LNCaP clone FGC (cell line): ENCODE measurements around the gene FN3KRP.

Source experiments
- DNase-seq: peaks from one replicate; pipeline ENCODE4 v3.0.0-alpha.2; 2011; ENCODE audit warnings: low read depth
- H3K4me3 ChIP-seq: 2 replicates; pipeline ENCODE4 v1.5.1; 2011; ENCODE audit warnings: mild to moderate bottlenecking, low read depth, low read length, control low read depth
- TF ChIP-seq, protein P1 (sequence below): IDR thresholded peaks from 2 replicates; pipeline ENCODE4 v1.5.1; 2012; ENCODE audit warnings: mild to moderate bottlenecking; ENCODE audit not compliant: control insufficient read depth, insufficient read depth; ENCODE audit errors: extremely low read depth

FN3KRP gene

DNA sequence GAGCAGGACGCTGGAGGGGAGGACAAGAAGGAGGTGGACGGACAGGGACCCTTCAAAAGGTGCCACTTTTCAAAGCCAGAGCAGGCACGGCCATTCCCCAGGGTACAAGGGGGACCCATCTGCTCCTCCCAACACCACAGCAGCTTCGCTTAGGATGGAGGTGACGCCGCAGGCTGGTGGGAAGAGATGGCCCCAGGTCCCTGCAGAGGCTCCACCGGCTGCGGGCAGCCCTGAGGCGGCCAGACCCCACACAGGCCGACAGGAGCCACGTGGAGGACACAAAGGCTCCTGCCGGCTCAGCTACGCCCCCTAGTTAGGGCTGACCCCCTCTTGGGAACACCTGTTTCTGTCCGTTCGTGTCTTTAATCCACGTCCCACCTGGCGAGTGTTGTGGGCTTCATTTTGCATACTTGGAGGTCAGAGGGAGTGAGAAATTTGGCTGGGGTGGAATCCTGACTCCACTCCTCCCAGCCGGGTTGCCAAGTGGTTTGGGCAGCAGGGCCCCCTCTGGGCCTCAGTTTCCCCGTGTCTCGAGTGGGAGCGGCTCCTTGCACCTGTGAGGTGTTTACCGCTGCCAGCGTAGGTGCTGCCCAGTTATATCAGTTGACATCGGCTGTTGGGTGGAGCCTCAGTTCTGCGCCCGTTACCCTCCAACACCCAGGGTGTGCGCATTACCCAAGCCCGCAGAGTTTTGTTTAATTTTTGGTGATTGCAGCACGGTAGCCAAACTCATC is 5.8 kb upstream of the FN3KRP start:
- DNase-seq = no peak
- TF ChIP-seq, protein P1, sequence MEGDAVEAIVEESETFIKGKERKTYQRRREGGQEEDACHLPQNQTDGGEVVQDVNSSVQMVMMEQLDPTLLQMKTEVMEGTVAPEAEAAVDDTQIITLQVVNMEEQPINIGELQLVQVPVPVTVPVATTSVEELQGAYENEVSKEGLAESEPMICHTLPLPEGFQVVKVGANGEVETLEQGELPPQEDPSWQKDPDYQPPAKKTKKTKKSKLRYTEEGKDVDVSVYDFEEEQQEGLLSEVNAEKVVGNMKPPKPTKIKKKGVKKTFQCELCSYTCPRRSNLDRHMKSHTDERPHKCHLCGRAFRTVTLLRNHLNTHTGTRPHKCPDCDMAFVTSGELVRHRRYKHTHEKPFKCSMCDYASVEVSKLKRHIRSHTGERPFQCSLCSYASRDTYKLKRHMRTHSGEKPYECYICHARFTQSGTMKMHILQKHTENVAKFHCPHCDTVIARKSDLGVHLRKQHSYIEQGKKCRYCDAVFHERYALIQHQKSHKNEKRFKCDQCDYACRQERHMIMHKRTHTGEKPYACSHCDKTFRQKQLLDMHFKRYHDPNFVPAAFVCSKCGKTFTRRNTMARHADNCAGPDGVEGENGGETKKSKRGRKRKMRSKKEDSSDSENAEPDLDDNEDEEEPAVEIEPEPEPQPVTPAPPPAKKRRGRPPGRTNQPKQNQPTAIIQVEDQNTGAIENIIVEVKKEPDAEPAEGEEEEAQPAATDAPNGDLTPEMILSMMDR = no peak
- no peak overlapping the region for H3K4me3 ChIP-seq

DNA sequence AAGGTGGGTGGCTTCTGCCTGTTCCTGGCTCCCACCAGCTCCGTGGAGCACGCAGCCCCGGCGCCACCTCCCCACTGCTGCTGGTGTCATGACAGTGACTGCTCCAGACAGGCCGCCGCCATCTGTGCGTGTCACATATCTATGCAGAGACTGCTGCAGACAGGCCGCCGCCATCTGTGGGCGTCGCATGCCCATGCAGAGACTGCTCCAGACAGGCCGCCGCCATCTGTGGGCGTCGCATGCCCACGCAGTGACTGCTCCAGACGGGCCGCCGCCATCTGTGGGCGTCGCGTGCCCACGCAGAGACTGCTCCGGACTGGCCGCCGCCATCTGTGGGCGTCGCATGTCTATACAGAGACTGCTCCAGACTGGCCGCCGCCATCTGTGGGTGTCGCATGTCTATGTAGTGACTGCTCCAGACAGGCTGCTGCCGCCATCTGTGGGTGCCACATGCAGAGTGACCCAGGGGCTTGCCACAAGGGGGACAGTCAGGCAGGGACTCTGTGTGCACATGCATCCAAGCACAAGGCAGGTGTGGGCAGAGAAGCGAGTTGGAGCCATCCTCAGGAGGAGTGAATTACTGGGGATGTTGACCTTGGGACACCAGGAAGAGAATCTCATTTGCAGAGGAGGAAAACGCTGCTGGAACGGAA is 3.3 kb upstream of the FN3KRP start:
- H3K4me3 ChIP-seq = no peak overlapping the region
- no peak for DNase-seq
- TF ChIP-seq, protein P1 = no peak

DNA sequence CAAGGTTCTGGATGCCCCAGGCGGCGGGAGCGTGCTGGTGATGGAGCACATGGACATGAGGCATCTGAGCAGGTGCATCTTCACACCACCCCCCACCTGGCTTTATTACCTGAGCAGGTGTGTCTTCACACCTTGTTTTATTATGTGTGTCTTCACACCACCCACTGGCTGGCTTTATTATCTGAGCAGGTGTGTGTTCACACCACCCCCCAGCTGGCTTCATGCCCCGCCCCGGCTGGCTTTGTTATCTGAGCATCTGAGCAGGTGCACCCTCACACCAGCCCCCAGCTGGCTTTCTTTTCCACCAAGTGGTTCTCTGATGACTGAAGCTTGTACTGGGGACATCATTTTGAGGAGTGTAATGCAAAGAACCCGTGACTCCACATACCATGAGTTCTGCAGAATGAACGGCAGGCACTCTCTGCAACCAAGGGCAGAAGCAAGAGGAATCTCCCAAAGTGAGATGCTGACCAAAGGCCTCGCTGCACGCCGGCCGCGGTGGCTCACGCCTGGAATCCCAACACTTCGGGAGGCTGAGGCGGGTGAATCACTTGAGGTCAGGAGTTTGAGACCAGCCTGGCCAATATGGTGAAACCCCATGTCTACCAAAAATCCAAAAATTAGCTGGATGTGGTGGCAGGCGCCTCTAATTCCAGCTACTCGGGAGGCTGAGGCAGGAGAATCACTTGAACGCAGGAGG is 2.6 kb downstream of the FN3KRP start:
- TF ChIP-seq, protein P1 = no peak
- no peak overlapping the region for H3K4me3 ChIP-seq
- DNase-seq = no peak

DNA sequence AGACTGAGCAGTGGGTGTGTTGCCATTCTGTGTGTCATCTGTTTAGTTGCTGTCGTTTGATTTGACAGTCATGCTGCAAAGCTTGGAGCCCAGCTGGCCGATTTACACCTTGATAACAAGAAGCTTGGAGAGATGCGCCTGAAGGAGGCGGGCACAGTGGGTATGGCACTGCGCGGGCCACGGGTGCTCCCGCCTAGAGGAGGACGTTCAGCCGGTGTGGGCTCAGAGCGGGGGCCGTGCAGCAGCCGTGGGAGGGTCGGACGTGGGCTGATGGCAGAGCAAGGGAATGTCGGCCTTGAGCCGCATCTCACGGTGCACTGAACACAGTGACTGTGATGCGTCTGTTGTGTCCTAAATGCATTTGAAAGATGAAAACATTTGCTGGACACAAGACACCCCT is 3.7 kb downstream of the FN3KRP start:
- H3K4me3 ChIP-seq = no peak overlapping the region
- TF ChIP-seq, protein P1 = no peak
- DNase-seq = no peak

DNA sequence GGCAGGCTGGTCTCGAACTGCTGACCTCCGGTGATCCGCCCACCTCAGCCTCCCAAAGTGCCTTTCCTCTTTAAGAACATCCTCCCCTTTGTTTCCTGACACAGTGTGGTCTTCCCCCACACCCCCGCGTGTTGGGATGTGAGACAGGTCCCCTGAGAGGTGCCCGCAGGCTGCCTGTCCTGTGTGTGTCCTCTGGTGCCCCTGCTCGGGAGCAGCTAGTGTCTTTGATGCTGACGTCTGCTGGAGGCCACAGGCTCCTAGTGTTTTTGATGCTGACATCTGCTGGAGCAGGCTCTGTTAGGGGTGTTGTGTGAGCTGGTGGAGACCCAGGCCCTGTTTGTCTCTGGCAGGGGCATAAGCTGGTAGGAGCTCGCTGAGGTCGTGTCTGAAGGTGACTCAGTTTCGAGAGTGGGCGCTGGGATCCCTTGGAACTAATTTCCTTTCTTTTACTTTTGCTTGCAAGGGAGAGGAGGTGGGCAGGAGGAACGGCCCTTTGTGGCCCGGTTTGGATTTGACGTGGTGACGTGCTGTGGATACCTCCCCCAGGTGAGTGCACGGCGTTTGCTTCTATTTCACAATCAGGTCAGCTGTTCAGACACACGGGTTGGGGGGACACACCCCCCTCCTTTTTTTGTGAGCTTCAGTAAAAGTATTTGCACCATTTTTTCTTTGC is 6.0 kb downstream of the FN3KRP start:
- TF ChIP-seq, protein P1 = no peak
- DNase-seq = no peak
- no peak overlapping the region for H3K4me3 ChIP-seq

DNA sequence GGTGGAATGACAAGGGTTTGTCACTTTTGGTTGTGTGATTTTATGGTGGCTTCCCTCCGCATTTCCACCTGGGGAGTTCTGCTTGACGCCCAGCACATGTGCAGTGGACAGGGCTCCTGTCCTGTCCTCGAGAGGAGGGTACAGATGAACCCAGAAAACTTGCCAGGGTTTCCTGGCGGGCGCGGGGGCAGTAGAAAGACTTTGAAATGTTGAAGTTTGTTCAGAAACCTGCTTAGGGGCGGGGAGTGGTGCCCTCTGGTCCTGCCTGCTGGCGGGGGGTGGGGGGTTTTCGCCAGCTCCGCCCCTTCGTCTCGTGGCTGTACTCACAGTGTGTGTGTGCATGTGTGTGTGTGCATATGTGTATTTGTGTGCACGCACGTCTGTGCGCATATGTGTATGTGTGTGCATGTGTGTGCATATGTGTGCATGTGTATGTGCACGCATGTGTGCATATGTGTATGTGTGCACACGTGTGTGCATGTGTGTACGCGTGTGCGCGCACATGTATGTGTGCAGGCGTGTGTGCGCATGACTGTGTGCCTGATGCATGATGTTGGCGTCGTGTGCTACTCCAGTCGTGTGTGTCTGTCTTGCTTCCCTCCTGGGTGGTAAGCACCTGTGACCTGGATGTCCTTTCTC is 6.8 kb downstream of the FN3KRP start:
- TF ChIP-seq, protein P1 = no peak
- no peak for DNase-seq
- H3K4me3 ChIP-seq = no peak overlapping the region
